Measurements from ENCODE around the gene CDKAL1. TPM values are rescaled to one million over a fixed set of nuclear protein-coding genes. Genes with fewer than 3 reads are reported as not detected.

CDKAL1 gene
- total RNA-seq, 1 experiment from 2014 or later, result 16.1 TPM

GRCh38 chr6:21039926-21040325, 505.7 kb downstream of the CDKAL1 start:
- H3K4me2 ChIP-seq, result no peak overlapping the region
- H3K36me3 ChIP-seq (ENCODE audit: low read depth), result no peaks in the 10 kb centered on the region
- DNase-seq, result no peak
- no peaks in the 10 kb centered on the region for H3K9me2 ChIP-seq (ENCODE audit: insufficient read depth)
- intact Hi-C loops (cut with micrococcal nuclease; ENCODE audit: unreplicated experiment), result no loop called here
- ChIA-PET CTCF (no interaction called here), POLR2A (ENCODE audit: unreplicated experiment) (no interaction called here)
- H3K27me3 ChIP-seq (ENCODE audit: insufficient read depth, low read depth), result no peaks in the 10 kb centered on the region
- H4K20me1 ChIP-seq (ENCODE audit: insufficient read depth), result no peaks in the 10 kb centered on the region
- no peak overlapping the region for H2AFZ ChIP-seq
- H3K9me3 ChIP-seq (ENCODE audit: insufficient read depth, low read depth), result no peaks in the 10 kb centered on the region
- H3K4me3 ChIP-seq, result no peak overlapping the region
- no peak overlapping the region for H3K27ac ChIP-seq
- H3K4me1 ChIP-seq (replicated peaks; ENCODE audit: insufficient read depth), result no peaks in the 10 kb centered on the region
- no TSS peak for BruUV-seq (replicated peaks)
- TF ChIP-seq EZH2 (IDR thresholded peaks at IDR 0.05; ENCODE audit: low read depth), result no peak
- TF ChIP-seq CTCF (conservative IDR thresholded peaks at IDR 0.05), result no peak
- H3K79me2 ChIP-seq (ENCODE audit: low read depth), result no peaks in the 10 kb centered on the region
- no peaks in the 10 kb centered on the region for H3F3A ChIP-seq (ENCODE audit: insufficient read depth, low read depth)

DNA sequence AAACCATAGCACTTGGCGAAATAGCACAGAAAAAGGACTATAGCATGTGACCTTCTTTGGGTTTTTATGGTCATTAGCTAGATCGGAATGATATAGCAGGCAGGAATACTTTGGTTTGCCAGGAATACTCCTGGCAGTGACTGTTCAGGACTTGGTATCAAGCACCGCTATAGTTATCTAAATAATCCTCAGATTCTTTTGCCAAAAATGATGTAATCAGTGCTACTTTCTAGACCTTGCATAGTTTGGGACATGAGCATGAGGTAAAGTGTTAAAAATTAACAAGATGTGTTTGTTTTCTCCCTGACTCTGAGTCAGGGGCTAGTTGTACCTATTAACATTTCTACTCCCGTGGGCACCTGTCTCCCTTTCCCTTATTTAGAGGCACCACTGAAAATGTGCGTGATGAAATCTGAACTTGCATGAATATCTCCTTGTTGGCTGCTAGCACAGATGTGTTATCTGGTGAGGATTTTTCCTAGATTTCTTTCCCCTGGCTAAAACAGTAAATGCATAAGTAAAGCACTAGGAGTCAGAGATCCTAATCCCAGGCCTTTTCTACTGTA, 511.0 kb downstream of the CDKAL1 start:
- H3K79me2 ChIP-seq (ENCODE audit: low read depth), result no peaks in the 10 kb centered on the region
- no peak overlapping the region for H3K27ac ChIP-seq
- no peaks in the 10 kb centered on the region for H3K27me3 ChIP-seq (ENCODE audit: insufficient read depth, low read depth)
- TF ChIP-seq CTCF (conservative IDR thresholded peaks at IDR 0.05) (no peak), EZH2 (IDR thresholded peaks at IDR 0.05; ENCODE audit: low read depth) (no peak)
- no peaks in the 10 kb centered on the region for H3K9me2 ChIP-seq (ENCODE audit: insufficient read depth)
- intact Hi-C loops (cut with micrococcal nuclease; ENCODE audit: unreplicated experiment), result no loop called here
- no peaks in the 10 kb centered on the region for H4K20me1 ChIP-seq (ENCODE audit: insufficient read depth)
- no peak overlapping the region for H3K4me3 ChIP-seq
- ChIA-PET CTCF (no interaction called here), POLR2A (ENCODE audit: unreplicated experiment) (no interaction called here)
- H3K36me3 ChIP-seq (ENCODE audit: low read depth), result no peaks in the 10 kb centered on the region
- no peaks in the 10 kb centered on the region for H3K4me1 ChIP-seq (replicated peaks; ENCODE audit: insufficient read depth)
- H2AFZ ChIP-seq, result no peak overlapping the region
- no peaks in the 10 kb centered on the region for H3F3A ChIP-seq (ENCODE audit: insufficient read depth, low read depth)
- no TSS peak for BruUV-seq (replicated peaks)
- no peaks in the 10 kb centered on the region for H3K9me3 ChIP-seq (ENCODE audit: insufficient read depth, low read depth)
- no peak for DNase-seq
- H3K4me2 ChIP-seq, result no peak overlapping the region

DNA sequence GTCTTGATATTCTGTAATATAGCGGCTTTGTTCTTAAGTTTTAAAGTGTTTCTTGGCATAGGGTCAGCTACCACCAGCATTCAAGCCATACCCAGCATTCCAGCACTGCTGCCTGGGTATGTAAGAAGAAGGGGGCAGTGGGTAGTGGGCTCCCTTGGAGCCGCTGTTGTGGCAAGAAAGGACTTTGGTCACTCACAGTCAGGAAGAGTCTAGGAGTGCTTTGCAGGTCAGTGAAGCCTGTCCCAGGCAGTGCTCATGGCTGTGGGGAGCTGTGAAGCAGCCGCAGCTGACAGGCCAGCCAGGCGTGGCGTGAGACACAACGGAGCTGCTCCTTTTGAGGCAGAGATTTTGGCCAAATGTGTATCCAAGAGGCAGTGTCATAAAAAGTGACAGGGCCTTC, 512.0 kb downstream of the CDKAL1 start:
- TF ChIP-seq EZH2 (IDR thresholded peaks at IDR 0.05; ENCODE audit: low read depth) (no peak), CTCF (conservative IDR thresholded peaks at IDR 0.05) (no peak)
- H3K79me2 ChIP-seq (ENCODE audit: low read depth), result no peaks in the 10 kb centered on the region
- no peak overlapping the region for H3K4me2 ChIP-seq
- H3K9me3 ChIP-seq (ENCODE audit: insufficient read depth, low read depth), result no peaks in the 10 kb centered on the region
- no peaks in the 10 kb centered on the region for H3K9me2 ChIP-seq (ENCODE audit: insufficient read depth)
- CTCF ChIA-PET, result no interaction called here
- H3K27me3 ChIP-seq (ENCODE audit: insufficient read depth, low read depth), result no peaks in the 10 kb centered on the region
- no peak overlapping the region for H3K4me3 ChIP-seq
- POLR2A ChIA-PET (ENCODE audit: unreplicated experiment), result no interaction called here
- H3K36me3 ChIP-seq (ENCODE audit: low read depth), result no peaks in the 10 kb centered on the region
- no peaks in the 10 kb centered on the region for H3F3A ChIP-seq (ENCODE audit: insufficient read depth, low read depth)
- no peak for DNase-seq
- H4K20me1 ChIP-seq (ENCODE audit: insufficient read depth), result no peaks in the 10 kb centered on the region
- intact Hi-C loops (cut with micrococcal nuclease; ENCODE audit: unreplicated experiment), result no loop called here
- no TSS peak for BruUV-seq (replicated peaks)
- H3K27ac ChIP-seq, result no peak overlapping the region
- no peaks in the 10 kb centered on the region for H3K4me1 ChIP-seq (replicated peaks; ENCODE audit: insufficient read depth)
- H2AFZ ChIP-seq, result no peak overlapping the region
